ENCODE results near the gene HMCES.

HMCES gene

DNA sequence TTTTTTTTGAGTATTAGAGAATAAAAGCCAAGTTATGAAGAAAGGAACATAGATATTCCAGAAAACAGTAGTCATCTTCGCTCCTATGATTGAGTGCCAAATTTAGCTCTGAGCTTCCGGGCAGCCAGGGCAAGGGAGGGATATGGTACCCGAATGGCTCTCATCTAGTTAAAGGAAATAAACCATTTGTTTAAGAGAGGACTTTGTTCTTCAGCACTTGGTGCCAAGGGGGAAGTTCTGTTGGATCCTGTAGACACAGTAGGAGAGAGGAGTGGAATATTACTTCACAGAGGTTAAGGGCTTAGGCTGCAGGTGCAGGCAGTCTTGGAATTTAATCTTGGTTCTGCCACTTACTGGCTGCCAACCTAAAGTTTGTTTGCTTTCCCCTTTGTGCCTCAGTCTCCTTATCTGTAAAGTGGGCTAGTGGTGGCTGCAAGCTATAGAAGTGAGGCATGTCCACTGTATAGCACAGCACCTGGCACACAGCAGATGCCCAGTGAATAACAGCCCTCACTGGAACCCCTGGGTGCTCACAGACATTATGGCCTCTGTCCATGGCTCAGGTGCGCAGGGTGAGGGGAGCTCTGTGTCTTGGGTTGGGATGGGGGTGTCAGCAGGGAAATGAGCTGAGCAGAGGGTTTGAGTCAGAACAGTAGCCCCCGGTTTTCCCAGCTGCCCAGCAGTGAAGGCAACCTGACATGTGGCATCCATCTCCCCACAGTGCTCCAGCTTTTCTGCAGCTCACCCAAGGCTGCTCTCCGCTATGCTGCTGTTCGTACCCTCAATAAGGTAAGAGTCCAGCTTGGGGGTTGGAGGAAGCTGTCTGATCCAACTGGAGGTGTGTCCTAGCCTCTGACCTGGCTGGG is 18.8 kb upstream of the HMCES start:
- TF ChIP-seq ZFP3 (CRISPR knock-in tag; IDR thresholded peaks at IDR 0.05) (no peak), CSDC2 (CRISPR knock-in tag; IDR thresholded peaks at IDR 0.05) (no peak), OSR1 (CRISPR knock-in tag; IDR thresholded peaks at IDR 0.05) (no peak), ZNF565 (CRISPR knock-in tag; conservative IDR thresholded peaks at IDR 0.05; ENCODE audit: low read depth) (no peak), ESRRG (CRISPR knock-in tag; IDR thresholded peaks at IDR 0.05) (no peak), ZNF70 (CRISPR knock-in tag; IDR thresholded peaks at IDR 0.05) (no peak), TCF4 (CRISPR knock-in tag; IDR thresholded peaks at IDR 0.05; ENCODE audit: borderline replicate concordance) (no peak), ZC3H10 (CRISPR knock-in tag; IDR thresholded peaks at IDR 0.05) (no peak), ZFP30 (CRISPR knock-in tag; IDR thresholded peaks at IDR 0.05) (no peak), ISL1 (CRISPR knock-in tag; IDR thresholded peaks at IDR 0.05) (no peak), ZNF8 (CRISPR knock-in tag; IDR thresholded peaks at IDR 0.05) (no peak), GLIS3 (CRISPR knock-in tag; IDR thresholded peaks at IDR 0.05) (no peak), RARB (CRISPR knock-in tag; IDR thresholded peaks at IDR 0.05) (no peak), PPARA (CRISPR knock-in tag; IDR thresholded peaks at IDR 0.05; ENCODE audit: borderline replicate concordance) (no peak)
- TF ChIP-seq, protein P1, sequence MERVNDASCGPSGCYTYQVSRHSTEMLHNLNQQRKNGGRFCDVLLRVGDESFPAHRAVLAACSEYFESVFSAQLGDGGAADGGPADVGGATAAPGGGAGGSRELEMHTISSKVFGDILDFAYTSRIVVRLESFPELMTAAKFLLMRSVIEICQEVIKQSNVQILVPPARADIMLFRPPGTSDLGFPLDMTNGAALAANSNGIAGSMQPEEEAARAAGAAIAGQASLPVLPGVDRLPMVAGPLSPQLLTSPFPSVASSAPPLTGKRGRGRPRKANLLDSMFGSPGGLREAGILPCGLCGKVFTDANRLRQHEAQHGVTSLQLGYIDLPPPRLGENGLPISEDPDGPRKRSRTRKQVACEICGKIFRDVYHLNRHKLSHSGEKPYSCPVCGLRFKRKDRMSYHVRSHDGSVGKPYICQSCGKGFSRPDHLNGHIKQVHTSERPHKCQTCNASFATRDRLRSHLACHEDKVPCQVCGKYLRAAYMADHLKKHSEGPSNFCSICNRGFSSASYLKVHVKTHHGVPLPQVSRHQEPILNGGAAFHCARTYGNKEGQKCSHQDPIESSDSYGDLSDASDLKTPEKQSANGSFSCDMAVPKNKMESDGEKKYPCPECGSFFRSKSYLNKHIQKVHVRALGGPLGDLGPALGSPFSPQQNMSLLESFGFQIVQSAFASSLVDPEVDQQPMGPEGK (CRISPR knock-in tag; IDR thresholded peaks at IDR 0.05; ENCODE audit: borderline replicate concordance) = no peak
- TF ChIP-seq, protein P2, sequence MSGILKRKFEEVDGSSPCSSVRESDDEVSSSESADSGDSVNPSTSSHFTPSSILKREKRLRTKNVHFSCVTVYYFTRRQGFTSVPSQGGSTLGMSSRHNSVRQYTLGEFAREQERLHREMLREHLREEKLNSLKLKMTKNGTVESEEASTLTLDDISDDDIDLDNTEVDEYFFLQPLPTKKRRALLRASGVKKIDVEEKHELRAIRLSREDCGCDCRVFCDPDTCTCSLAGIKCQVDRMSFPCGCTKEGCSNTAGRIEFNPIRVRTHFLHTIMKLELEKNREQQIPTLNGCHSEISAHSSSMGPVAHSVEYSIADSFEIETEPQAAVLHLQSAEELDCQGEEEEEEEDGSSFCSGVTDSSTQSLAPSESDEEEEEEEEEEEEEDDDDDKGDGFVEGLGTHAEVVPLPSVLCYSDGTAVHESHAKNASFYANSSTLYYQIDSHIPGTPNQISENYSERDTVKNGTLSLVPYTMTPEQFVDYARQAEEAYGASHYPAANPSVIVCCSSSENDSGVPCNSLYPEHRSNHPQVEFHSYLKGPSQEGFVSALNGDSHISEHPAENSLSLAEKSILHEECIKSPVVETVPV (CRISPR knock-in tag; IDR thresholded peaks at IDR 0.05) = no peak
- TF ChIP-seq, protein P3, sequence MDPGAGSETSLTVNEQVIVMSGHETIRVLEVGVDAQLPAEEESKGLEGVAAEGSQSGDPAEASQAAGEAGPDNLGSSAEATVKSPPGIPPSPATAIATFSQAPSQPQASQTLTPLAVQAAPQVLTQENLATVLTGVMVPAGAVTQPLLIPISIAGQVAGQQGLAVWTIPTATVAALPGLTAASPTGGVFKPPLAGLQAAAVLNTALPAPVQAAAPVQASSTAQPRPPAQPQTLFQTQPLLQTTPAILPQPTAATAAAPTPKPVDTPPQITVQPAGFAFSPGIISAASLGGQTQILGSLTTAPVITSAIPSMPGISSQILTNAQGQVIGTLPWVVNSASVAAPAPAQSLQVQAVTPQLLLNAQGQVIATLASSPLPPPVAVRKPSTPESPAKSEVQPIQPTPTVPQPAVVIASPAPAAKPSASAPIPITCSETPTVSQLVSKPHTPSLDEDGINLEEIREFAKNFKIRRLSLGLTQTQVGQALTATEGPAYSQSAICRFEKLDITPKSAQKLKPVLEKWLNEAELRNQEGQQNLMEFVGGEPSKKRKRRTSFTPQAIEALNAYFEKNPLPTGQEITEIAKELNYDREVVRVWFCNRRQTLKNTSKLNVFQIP (CRISPR knock-in tag; IDR thresholded peaks at IDR 0.05; ENCODE audit: borderline replicate concordance, low read depth) = no peak
- TF ChIP-seq, protein P4, sequence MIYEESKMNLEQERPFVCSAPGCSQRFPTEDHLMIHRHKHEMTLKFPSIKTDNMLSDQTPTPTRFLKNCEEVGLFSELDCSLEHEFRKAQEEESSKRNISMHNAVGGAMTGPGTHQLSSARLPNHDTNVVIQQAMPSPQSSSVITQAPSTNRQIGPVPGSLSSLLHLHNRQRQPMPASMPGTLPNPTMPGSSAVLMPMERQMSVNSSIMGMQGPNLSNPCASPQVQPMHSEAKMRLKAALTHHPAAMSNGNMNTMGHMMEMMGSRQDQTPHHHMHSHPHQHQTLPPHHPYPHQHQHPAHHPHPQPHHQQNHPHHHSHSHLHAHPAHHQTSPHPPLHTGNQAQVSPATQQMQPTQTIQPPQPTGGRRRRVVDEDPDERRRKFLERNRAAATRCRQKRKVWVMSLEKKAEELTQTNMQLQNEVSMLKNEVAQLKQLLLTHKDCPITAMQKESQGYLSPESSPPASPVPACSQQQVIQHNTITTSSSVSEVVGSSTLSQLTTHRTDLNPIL (CRISPR knock-in tag; IDR thresholded peaks at IDR 0.05; ENCODE audit: low read depth) = no peak
- TF ChIP-seq, protein P5, sequence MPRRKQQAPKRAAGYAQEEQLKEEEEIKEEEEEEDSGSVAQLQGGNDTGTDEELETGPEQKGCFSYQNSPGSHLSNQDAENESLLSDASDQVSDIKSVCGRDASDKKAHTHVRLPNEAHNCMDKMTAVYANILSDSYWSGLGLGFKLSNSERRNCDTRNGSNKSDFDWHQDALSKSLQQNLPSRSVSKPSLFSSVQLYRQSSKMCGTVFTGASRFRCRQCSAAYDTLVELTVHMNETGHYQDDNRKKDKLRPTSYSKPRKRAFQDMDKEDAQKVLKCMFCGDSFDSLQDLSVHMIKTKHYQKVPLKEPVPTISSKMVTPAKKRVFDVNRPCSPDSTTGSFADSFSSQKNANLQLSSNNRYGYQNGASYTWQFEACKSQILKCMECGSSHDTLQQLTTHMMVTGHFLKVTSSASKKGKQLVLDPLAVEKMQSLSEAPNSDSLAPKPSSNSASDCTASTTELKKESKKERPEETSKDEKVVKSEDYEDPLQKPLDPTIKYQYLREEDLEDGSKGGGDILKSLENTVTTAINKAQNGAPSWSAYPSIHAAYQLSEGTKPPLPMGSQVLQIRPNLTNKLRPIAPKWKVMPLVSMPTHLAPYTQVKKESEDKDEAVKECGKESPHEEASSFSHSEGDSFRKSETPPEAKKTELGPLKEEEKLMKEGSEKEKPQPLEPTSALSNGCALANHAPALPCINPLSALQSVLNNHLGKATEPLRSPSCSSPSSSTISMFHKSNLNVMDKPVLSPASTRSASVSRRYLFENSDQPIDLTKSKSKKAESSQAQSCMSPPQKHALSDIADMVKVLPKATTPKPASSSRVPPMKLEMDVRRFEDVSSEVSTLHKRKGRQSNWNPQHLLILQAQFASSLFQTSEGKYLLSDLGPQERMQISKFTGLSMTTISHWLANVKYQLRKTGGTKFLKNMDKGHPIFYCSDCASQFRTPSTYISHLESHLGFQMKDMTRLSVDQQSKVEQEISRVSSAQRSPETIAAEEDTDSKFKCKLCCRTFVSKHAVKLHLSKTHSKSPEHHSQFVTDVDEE (CRISPR knock-in tag; IDR thresholded peaks at IDR 0.05) = no peak
- ATAC-seq = no peak

DNA sequence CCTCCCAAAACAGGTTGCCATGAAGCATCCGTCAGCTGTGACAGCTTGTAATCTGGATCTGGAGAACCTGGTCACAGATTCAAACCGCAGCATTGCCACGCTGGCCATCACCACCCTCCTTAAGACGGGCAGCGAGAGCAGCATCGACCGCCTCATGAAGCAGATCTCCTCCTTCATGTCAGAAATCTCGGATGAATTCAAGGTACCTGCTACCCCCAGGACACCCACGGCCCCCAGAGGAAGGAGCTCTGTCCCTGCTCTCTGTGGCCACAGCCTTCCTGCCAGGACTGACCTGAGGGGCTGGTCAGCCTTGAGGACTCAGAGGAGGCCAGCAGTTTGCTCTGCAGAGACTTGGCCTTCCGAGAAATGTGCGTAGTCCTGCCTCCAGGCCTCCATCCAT is 18.1 kb upstream of the HMCES start:
- ATAC-seq = no peak
- TF ChIP-seq, protein P2 (CRISPR knock-in tag; IDR thresholded peaks at IDR 0.05) = no peak
- no peak for TF ChIP-seq ZC3H10 (CRISPR knock-in tag; IDR thresholded peaks at IDR 0.05)
- no peak for TF ChIP-seq BACH2 (CRISPR knock-in tag; IDR thresholded peaks at IDR 0.05; ENCODE audit: borderline replicate concordance)
- TF ChIP-seq OSR1 (CRISPR knock-in tag; IDR thresholded peaks at IDR 0.05) = no peak
- no peak for TF ChIP-seq ARNTL (CRISPR knock-in tag; IDR thresholded peaks at IDR 0.05; ENCODE audit: borderline replicate concordance, low read depth)
- no peak for TF ChIP-seq GLIS3 (CRISPR knock-in tag; IDR thresholded peaks at IDR 0.05)
- TF ChIP-seq TOX (CRISPR knock-in tag; IDR thresholded peaks at IDR 0.05; ENCODE audit: borderline replicate concordance) = no peak
- TF ChIP-seq ZFP30 (CRISPR knock-in tag; IDR thresholded peaks at IDR 0.05) = no peak
- no peak for TF ChIP-seq ISL1 (CRISPR knock-in tag; IDR thresholded peaks at IDR 0.05)
- TF ChIP-seq ESRRG (CRISPR knock-in tag; IDR thresholded peaks at IDR 0.05) = no peak
- TF ChIP-seq, protein P3 (CRISPR knock-in tag; IDR thresholded peaks at IDR 0.05; ENCODE audit: borderline replicate concordance, low read depth) = no peak
- no peak for TF ChIP-seq SNAI2 (CRISPR knock-in tag; IDR thresholded peaks at IDR 0.05)
- no peak for TF ChIP-seq TCF4 (CRISPR knock-in tag; IDR thresholded peaks at IDR 0.05; ENCODE audit: borderline replicate concordance)
- TF ChIP-seq, protein P5 (CRISPR knock-in tag; IDR thresholded peaks at IDR 0.05) = no peak

Measured in SK-N-SH treated with all-trans-retinoic acid at 6 μM for 48 hours (cell line).